Stimulated activated CD4-positive, alpha-beta T cell treated with anti-CD3 and anti-CD28 coated beads, Interleukin-2, amount 100 ng/mL, for 48 hours (primary cell): ENCODE data around the gene NOC4L.

Experiments
- DNase-seq, 2 donors: peaks; one replicate each; pipeline ENCODE4 v3.0.0-alpha.2; 2020

NOC4L gene

GRCh38 chr12:132171968-132172521 is 27.8 kb downstream of the NOC4L start:
- DNase-seq = no peak

GRCh38 chr12:132172619-132173018 is 28.4 kb downstream of the NOC4L start:
- no peak for DNase-seq

GRCh38 chr12:132173135-132174014 is 29.1 kb downstream of the NOC4L start:
- DNase-seq = no peak

GRCh38 chr12:132174015-132174838 is 30.0 kb downstream of the NOC4L start:
- DNase-seq = no peak

GRCh38 chr12:132174839-132175490 is 30.7 kb downstream of the NOC4L start:
- no peak for DNase-seq

GRCh38 chr12:132175496-132176384 is 31.5 kb downstream of the NOC4L start:
- DNase-seq = no peak

- DNase-seq = no peak
Observed at GRCh38 chr12:132176385-132176919, 32.2 kb downstream of the NOC4L start.

- DNase-seq = no peak
Observed at GRCh38 chr12:132176920-132177551, 32.8 kb downstream of the NOC4L start.

- no peak for DNase-seq
Observed at GRCh38 chr12:132178316-132178715, 34.1 kb downstream of the NOC4L start.

GRCh38 chr12:132178801-132179401 is 34.6 kb downstream of the NOC4L start:
- peak in 1 of 2 donors; percentile 40 for DNase-seq

- no peak for DNase-seq
Observed at GRCh38 chr12:132179431-132180362, 35.4 kb downstream of the NOC4L start.

GRCh38 chr12:132180648-132181546 is 36.6 kb downstream of the NOC4L start:
- DNase-seq = no peak

- no peak for DNase-seq
Observed at GRCh38 chr12:132181570-132182200, 37.4 kb downstream of the NOC4L start.

GRCh38 chr12:132182206-132182710 is 38.0 kb downstream of the NOC4L start:
- DNase-seq = no peak

GRCh38 chr12:132182711-132183365 is 38.6 kb downstream of the NOC4L start:
- DNase-seq = no peak

GRCh38 chr12:132185705-132186104 is 41.4 kb downstream of the NOC4L start:
- no peak for DNase-seq

- DNase-seq = no peak
Observed at GRCh38 chr12:132186208-132186856, 42.1 kb downstream of the NOC4L start.
